Dedifferentiated amniotic fluid mesenchymal stem cell (primary cell): ENCODE results near the gene EXD3.

Experiments used
- DNase-seq: peaks from one replicate; pipeline ENCODE4 v3.0.0-alpha.2; 2016; ENCODE audit errors: extremely low spot score

The EXD3 gene

DNA sequence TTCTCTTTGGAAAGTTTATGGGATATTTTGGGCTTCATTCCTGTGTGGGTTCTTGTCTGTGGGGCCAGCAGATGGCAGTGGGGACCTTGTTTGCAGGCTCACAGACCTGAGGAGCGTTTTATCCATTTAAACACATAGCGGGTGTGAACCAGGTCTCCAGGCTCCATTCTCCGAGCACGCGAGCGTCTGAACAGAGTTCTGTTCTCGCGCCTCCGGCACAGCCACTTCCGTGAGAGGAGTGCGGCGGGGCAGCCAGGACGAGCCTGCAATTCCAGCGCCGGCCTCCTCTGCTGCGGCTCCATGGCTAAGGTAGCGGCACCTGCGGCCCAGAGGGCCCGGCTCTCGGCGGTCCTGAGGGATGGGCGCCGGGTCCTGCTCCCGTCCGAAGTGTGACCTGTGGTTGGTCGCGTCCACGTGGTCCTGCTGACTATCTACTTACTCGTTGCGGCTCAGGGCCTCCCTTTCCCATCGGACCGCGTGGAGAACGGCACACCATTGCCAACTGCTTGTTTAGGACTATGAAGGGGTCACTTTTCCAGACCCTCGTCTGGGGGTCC, 128.2 kb downstream of the EXD3 start:
- no peak for DNase-seq

DNA sequence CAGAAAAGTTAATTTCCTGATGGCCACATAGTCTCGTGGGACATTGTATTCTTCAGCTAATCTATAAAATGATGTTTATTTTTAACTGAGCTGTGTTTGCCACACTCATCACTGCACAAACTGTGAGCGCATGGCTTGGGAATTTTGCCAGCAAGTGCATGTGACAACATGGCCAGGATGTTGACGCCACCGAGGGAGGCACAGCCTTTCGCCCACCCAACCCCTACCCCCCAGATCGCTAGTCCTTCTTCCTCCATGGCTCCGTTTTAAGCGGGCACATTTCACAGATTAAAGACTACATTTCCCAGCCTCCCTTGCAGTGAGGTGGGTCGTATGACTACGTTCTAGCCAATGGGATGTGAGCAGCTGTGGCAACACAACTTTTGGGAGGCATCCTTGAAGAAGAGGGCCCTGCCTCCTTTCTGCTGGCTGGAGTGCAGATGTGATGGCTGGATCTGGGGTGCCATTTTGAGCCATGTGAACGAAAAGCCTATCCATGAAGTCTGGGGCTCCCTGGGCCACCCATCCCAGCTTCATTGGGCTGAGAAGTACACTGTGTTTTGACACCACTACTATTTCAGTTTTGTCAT, 128.8 kb downstream of the EXD3 start:
- DNase-seq = no peak

DNA sequence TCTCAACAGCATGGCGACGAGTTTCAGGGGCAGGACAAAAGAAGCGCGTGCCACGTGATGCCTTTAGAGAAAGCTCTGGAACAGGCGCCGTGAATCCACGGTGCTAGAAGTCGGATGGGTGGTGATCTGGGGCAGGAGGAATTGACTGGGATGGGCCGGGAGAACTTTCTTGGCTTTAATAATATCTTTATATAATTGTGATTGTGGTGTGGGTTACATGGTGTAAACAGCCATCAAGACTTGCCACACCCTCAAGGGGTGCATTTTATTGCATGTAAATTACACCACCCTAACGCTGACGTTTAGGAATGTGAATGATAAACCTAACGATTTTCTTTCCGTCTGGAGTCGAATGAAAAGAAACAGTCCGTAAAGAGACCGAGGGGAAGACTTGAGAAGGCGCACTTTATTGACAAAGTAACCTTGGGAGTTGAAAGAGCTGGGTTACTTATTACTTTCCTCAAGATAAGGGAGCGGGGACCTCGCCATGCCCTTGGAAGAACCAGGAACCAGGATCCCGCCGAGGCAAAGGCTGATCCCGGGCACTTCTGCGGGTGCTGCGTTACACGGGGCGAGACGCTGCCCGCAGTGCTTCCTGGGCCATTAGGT, 129.4 kb downstream of the EXD3 start:
- no peak for DNase-seq

DNA sequence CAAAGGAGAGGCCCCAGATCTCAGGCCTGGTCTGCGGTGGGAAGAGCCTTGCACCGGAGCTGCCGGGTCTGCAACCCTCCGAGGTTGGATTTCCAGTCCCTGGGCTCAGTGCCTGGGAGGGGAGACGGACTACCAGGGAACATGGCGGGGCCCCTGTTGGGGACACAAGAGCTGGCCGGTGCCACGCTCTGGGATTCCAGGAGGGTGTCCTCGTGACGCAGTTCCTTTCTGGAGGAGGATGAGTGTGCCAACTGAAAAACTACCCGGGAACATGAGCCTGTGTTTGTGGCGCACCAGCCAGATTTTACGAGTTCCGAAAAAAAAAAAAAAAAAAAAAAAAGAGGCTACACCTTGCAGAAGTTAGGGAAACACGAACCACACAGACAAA, 129.9 kb downstream of the EXD3 start:
- no peak for DNase-seq

DNA sequence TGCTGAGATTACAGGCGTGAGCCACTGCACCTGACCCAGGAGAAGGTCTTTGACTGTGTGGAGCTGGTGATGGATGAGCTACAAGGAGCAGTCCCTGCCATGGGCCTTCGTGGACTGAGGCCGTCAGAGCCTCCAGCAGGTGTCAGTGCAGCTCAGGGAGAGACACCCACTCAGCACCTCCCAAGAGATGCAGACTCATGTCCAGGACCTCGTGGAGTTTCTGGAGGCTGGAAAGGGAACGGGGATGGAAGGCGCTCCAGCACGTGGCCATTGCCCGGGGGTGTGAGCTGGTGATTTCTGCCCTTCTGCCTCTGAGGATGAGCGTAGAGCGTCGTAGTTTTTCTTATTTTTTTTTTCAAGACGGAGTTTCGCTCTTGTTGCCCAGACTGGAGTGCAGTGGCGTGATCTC, 136.0 kb downstream of the EXD3 start:
- DNase-seq = no peak

DNA sequence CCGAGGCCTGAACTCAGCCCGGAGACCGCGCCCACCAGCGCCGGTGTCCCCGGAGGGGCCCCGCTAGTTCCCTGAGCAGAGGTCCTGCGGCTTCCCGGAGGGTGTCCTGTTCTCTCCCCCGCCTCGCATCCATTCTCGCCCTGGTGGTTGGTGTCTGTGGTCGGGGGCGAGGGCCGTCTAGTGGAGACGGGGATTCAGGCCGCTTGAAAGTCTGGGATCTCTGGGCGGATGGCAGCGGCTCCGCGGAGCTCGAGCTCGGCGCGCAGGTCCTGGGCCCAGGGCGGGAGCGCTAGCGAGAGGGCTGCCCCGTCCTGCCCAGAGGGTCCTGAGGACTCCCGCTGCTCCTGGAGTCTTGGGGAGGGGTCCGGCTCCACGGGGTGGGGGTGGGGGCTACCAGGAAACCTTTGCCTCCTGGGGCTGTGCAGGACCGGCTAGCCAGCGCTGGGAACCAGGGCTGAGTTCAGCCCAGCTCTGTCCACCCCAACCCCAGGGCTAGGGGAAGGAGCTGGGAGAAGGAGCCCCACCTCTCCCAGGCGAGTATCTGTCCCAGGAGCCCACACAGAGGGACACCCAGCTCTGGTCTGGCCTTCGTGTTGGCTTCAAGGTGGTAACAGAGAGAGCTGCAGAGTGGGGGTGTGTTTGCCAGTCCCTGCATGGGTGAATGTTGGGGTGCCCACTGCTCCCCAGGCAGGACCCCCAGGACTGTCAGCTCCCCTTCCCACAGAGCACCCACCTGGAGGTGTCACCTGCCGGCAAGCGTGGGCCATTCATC, 141.4 kb downstream of the EXD3 start:
- no peak for DNase-seq

DNA sequence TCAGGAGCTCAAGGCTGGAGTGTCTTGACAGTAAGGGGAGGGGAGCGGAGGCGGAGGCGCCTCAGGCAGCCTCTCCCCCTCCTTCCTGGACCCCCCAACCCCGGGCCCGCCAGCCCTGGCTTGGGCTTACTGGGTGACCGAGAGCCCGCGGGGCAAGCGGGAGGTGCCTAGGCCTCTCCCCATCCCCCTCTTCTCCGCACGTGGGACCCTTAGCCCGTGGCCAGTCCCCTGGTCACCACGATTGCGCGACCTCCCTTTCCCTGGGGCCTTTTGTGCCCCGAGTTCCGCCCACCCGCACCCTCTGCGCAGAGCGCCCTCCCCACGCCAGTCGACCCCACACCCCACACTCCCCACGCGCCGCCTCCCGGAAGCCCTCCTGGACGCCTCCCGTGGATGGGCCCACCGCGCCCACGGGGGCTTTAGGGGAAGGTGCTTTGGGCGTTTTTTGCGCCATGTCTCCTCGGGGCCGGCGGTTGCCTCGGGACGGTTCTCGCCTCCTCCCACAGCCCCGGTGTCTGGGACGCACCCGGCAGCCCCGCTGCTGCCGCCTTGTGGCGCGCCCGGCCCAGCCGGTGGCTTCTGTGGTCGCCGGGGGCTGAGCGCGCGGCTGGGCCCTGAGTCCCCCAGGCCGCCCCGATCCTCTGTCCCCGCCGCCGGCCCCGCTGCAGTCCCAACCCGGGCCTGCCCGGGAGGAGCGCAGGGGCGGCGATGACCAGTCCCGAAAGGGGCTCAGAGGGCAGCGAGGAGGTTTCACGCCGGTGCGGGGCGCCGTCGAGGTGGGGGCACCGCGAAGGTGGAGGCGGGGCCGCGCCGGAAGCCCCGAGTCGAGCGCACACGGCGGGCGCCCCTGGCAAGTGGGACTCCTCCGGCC, 142.3 kb downstream of the EXD3 start:
- DNase-seq = no peak

DNA sequence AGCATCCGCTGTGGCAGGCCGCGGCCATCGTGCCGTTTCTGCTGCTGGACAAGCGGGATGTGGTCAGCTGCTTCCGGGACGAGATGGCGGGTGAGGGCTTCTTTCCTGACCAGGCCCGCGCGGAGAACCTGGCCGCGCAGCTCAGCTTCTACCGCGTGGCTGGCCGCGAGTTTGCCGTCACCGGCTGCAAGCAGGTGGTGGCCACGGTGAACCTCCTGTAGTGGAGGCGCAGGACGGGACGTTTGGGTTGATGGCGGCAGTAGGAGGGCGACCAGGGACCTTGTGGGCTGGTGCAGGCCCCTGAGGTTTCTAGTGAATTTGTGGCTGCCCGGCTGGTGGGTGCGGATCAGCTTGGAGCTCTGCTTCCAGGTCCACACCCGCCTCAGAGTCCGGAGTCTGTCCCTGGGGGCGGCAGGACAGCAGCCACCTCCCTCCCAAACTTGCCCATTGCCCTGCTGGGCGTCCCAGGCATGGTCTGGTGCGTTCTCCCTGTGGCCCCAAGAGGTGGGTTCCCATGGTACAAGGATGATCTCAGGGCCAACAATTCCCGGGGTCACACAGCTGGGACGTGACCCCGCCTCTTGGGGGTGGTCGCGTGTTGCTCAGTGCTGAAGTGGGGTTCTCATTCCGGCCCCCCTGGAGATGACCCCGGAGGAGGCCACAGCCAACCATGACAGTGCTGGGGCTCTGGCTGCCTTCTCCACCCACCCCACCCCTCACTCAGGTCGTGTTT, 143.1 kb downstream of the EXD3 start:
- DNase-seq = no peak

DNA sequence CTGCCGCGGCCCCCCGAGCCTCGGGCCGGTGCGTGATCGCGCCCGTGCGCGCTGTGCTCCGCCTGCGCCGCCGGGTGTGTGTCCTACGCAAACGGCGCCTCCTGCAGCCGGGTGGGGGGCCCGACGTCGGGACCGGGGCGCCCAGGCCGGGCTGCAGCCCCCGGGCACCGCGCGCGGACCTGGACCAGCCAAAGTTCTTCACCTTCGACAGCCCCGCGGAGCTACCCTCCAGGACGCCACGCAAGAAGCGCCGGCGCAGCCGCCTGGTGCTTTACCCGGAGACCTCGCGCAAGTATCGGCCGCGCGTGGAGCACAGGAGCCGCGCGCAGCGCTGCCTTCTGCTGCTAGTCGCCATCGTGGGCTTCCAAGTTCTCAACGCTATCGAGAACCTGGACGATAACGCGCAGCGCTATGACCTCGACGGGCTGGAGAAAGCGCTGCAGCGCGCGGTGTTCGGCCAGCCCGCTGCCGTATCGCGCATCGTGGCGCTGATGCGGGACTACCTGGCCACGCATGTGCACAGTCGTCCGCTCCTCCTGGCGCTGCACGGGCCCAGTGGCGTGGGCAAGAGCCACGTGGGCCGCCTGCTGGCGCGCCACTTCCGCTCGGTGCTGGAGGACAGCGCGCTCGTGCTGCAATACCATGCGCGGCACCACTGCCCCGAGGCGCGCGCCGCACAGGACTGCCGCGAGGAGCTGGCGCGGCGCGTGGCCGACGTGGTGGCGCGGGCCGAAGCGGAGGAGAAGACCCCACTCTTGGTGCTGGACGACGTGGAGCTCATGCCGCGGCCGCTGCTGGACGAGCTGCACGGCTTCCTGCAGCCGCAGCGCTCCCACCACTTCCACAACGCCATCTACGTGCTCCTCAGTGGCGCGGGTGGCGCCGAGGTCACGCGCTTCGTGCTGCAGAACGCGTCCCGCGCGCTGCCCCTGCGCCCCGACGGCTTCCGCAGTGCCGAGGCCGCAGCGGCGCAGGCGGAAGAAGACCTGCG, 143.9 kb downstream of the EXD3 start:
- no peak for DNase-seq

DNA sequence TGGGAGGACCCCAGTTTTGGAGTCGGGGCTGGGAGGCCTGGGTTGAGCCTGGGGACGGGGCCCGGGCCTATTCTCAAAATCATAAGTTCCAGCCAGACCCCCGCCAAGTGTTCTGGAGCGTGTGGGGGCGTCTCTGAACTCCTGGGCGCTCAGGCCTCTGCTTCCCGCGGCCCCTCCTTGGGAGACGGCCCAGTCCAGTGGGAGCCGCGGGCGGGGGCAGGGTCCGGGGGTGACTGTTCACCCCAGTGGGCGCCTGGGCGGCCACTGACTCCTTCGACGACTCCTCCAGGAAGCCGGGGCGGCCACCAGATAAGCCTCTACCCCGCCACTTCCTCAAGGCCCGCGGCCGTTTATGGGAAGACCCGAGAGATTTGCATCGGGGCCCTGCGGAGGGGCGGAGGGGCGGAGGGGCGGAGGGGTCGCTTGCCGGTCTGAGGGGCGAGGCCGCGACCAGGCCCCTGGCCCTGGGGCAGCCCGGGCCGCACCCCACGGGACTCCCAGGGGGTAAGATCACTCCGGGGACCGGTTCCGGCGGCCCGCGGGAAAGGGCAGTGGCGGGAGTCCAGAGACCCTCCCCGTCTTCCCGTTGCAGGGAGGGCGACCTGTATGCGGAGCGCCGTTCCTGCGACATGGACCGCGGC, 144.8 kb downstream of the EXD3 start:
- no peak for DNase-seq

DNA sequence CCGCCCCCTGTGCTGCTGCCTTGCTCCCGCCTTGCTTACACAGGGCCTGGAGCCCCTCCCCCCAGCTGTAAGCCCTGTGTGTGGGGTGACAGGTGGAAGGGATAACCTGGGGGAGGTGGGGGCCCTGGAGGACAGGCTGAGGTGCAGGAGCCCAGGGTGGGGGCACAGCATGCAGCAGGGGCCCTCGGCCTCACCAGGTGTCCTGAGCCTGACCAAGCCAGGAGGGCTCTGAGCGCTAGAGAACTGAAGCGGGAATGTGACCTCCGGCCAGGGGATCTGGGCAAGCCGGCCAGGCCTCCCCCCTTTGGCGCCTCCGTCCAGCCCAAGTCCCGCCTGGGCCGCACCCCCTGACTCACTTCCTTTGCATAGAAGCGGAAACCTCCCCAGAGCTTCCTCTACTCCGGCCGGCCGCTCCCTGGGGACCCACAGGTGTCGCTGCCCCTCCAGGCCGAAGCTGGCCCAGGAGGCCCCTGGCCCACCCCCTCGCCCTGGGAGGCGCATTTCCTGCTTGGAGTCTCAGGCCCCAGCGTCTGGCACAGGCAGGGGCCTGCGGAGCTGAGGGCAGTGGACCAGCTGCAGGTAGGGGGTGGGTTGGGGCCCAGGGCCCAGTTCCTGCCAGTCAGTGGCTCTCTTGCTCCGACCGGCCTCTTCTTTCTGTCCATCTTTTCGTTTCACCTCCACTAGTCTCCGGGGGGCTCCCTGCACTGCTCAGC, 145.5 kb downstream of the EXD3 start, which contains the start of gene TOR4A:
TOR4A (plus strand) TSS at position 398 of the 713 bp plus-strand sequence. CDS start 964 bp downstream, outside the sequence.
- peak; percentile 64 for DNase-seq

DNA sequence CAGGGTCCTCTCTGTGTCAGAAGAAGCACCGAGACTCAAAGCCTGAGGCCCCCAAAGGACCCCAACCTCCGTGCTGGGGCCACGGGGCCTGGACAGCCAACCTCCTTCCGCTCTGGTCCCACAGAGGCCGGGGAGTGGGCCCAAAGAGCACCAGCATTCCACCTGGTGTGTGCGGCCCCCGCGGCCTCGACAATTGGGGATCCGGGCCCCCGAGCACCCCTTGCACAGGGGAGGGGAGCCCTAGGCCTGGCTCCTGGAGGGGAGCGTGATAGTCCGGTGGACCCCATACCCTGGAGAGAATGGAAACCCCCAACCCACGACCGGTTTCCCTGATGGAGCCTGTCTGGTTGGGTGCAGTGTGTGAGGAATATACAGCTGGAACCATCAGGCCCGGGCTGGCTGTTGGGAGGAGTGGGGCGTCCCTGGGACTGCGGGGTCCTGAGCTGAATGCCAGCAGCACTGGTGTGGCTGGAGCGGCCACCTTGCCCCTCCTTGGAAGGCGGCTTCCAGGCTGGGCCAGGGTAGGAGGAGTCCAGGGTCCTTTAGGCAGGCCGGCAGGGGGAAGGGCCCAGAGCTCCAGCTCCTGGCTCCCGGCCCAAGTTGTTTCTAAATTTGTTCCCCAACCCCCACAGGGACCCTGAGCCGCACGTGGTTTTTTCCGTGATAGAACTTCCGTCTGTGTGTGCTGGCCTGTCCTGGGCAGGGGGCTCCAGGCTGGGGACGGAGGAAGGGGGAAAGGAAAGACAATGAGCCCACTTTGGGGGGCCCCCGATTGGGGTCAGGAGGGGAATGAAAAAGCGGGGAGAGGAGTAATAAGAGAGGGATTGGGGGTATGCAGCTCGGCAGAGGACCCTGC, 146.3 kb downstream of the EXD3 start:
- peak; percentile 18 for DNase-seq

DNA sequence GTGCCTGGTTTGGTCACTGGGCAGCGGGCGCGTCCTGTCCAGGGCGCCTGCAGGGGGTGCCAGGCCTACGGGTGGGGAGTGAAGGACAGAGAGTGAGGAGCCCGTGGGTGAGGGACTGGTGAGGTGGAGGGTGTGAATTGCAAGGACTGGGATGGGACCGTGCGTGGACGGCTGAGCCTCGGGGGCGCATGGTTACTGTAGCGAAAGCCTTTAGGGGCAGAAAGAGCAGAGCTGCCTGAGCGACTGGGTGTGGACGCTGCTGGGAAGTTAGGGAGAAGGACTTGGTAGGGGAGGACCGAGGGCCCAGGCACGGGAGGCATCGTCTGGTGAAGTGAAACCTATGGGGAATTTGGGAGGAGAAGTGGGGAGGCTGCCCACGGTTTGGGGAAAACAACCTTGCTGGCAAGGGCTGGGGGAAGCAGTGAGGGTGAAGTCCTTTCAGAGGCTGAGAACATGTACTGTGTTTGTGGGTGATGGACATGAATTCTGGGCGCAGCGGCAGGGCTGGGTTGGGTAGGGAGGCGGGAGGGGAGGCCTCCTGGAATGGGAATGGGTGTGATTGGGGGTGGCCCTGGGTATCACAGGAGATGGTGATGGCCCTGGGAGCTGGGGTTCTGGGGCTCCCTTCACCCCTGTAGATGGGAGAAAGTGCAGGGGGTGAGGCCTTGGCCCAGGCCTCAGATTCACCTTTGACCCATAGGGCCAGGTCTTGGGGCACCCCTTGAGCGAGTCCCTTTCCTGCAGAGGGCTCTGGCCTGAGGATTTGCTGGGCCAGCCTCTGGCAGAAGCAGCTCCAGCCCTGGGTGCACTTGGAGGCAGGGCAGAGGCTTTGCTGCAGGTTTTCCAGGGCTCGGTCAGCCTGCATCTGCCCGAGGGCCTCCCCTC, 147.1 kb downstream of the EXD3 start:
- DNase-seq = no peak

DNA sequence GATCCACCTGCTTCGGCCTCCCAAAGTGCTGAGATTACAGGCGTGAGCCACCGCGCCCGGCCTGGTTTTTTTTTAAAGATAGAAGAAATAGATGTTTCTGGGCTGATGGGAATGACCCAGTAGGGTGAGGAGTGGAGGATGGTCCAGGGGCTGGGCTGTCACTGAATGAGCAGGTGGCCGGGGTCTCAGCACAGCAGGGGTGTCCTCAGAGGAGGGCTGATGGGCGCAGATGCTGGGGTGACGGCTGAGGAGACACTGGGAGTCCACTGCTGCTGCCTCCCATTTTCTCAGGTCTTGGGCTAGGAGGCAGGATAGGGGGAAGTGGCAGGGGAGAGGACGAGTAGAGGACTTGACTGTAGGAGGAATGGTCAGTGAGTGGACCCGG, 147.8 kb downstream of the EXD3 start:
- no peak for DNase-seq

DNA sequence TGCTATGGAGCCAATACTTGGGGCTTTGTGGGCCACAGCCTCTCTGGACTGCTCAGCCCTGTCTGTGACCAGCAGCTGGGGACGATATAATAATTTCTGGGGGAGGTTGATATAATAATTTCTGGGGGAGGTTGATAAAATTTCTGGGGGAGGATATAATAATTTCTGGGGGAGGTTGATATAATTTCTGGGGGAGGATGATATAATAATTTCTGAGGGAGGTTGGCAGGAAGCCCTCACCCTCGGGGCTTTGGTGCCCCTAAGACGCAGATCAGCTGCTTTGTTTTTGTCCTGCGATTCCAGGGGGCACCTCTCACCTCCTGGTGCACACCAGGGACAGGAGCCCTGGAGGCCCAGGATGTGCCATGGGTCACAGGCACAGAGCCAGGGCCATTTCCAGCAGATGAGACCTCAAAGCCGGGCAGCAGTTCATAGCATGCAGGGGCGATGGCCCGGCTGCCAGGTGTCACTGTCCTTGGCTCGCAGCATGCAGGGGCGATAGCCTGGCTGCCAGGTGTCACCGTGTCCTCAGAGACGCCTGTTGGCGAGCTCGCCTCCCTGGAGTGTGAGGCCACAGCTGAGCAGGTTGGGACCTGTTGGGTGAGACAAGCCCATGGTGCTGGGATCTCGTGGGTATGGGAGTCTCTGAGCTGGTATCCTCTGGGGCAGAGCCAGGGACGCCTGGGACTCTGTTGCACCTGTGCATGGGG, 149.2 kb downstream of the EXD3 start:
- DNase-seq = no peak

DNA sequence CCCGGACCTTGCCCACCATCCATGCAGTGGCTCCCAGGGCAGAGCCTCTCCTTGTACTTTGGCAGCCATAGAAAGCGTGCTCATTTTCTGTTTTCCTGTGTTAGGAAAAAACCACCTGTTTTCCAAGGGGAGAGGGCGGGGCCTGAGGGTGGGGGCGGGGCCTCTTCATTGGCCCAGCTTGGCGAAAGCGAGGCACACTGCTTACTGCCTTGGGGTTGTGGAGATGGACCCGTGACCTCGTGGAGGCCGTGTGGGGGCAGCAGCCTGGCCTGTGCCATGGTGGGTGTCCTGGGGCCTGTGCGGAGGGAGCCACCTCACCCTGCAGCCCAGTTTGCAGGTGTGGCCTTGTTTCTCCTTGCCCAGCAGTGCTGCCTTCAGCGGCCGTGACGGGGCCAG, 149.9 kb downstream of the EXD3 start:
- DNase-seq = no peak
